Chondrocyte (in vitro differentiated cells): ENCODE data around the gene HSPH1. TPM values are rescaled to one million over a fixed set of nuclear protein-coding genes. Genes with fewer than 3 reads are reported as not detected.

ENCODE experiments used
- DNase-seq: peaks from one replicate; pipeline ENCODE4 v3.0.0; 2021; ENCODE audit warnings: mixed read lengths, low spot score
- H3K27ac Mint-ChIP-seq: one replicate; pipeline ENCODE4 v1.8.0; 2021; ENCODE audit warnings: mild to moderate bottlenecking, moderate library complexity, mixed read lengths; ENCODE audit not compliant: unreplicated experiment
- H3K27me3 Mint-ChIP-seq: 2 replicates; pipeline ENCODE4 v1.8.0; 2021; ENCODE audit warnings: low read depth, mixed read lengths
- H3K36me3 Mint-ChIP-seq: 2 replicates; pipeline ENCODE4 v1.8.0; 2021; ENCODE audit warnings: low read depth, mixed read lengths
- H3K4me1 Mint-ChIP-seq: 2 replicates; pipeline ENCODE4 v1.8.0; 2021; ENCODE audit warnings: low read depth, mild to moderate bottlenecking, mixed read lengths
- H3K4me3 Mint-ChIP-seq: one replicate; pipeline ENCODE4 v1.8.0; 2021; ENCODE audit warnings: mild to moderate bottlenecking, moderate library complexity, mixed read lengths; ENCODE audit not compliant: unreplicated experiment
- H3K9me3 Mint-ChIP-seq: 2 replicates; pipeline ENCODE4 v1.8.0; 2021; ENCODE audit warnings: low read depth, mixed read lengths
- total RNA-seq: library from RNA; stranded (reverse); gene quantifications from 3 replicates; pipeline ENCODE4 v1.2.1, GENCODE V29; 2021
- TF ChIP-seq, protein P1 (sequence below): fragments of 200-600 bp; sonication (generic); IDR thresholded peaks from 2 replicates; pipeline ENCODE4 v1.5.0; 2021; ENCODE audit warnings: antibody characterized with exemption, mild to moderate bottlenecking, moderate library complexity

Gene HSPH1
- total RNA-seq, 1 donor from 2014 or later, result 67.5 TPM

- Mint-ChIP-seq H3K4me3 (no peak overlapping the region), H3K36me3 (peaks cover 5% of the 10 kb centered on the region), H3K9me3 (peaks cover 6% of the 10 kb centered on the region), H3K4me1 (no peaks in the 10 kb centered on the region), H3K27ac (no peak overlapping the region), H3K27me3 (peaks cover 7% of the 10 kb centered on the region)
- DNase-seq, result no peak
- TF ChIP-seq, protein P1, sequence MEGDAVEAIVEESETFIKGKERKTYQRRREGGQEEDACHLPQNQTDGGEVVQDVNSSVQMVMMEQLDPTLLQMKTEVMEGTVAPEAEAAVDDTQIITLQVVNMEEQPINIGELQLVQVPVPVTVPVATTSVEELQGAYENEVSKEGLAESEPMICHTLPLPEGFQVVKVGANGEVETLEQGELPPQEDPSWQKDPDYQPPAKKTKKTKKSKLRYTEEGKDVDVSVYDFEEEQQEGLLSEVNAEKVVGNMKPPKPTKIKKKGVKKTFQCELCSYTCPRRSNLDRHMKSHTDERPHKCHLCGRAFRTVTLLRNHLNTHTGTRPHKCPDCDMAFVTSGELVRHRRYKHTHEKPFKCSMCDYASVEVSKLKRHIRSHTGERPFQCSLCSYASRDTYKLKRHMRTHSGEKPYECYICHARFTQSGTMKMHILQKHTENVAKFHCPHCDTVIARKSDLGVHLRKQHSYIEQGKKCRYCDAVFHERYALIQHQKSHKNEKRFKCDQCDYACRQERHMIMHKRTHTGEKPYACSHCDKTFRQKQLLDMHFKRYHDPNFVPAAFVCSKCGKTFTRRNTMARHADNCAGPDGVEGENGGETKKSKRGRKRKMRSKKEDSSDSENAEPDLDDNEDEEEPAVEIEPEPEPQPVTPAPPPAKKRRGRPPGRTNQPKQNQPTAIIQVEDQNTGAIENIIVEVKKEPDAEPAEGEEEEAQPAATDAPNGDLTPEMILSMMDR, result no peak
Observed at GRCh38 chr13:31191748-31192147, 30.0 kb upstream of the HSPH1 start.

GRCh38 chr13:31184981-31185645 lies 23.4 kb upstream of the HSPH1 start:
- H3K27ac Mint-ChIP-seq, result no peak overlapping the region
- no peak overlapping the region for H3K4me3 Mint-ChIP-seq
- peaks cover 3% of the 10 kb centered on the region for H3K27me3 Mint-ChIP-seq

DNA sequence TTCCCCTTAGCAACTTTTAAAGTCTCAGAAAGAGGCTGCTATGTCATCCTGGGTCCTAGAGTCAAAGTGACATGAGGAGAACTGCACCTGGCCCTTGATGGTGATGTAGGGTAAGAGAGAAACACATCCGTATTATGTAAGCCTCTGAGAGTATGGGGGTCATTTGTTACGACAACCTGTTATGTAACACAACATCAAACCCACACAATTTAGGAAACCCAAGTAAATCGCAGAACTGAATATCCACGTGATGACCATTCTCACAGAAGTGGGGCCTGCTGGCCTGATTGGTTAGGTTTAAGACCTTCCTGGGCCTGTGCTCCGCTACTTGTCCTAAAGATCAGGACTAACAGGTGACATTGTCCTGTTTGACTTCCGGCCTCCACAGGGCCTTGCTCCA lies 22.7 kb upstream of the HSPH1 start:
- Mint-ChIP-seq H3K4me3 (no peak overlapping the region), H3K36me3 (peaks cover 3% of the 10 kb centered on the region), H3K27me3 (no peaks in the 10 kb centered on the region), H3K27ac (no peak overlapping the region), H3K9me3 (peaks cover 6% of the 10 kb centered on the region), H3K4me1 (no peaks in the 10 kb centered on the region)
- TF ChIP-seq, protein P1, result no peak
- no peak for DNase-seq

More at GRCh38 chr13:31184981-31185645, 23.4 kb upstream of the HSPH1 start:
- DNase-seq, result no peak
- Mint-ChIP-seq H3K36me3 (peaks cover 3% of the 10 kb centered on the region), H3K4me1 (no peaks in the 10 kb centered on the region), H3K9me3 (peaks cover 6% of the 10 kb centered on the region)
- TF ChIP-seq, protein P1, result no peak

DNA sequence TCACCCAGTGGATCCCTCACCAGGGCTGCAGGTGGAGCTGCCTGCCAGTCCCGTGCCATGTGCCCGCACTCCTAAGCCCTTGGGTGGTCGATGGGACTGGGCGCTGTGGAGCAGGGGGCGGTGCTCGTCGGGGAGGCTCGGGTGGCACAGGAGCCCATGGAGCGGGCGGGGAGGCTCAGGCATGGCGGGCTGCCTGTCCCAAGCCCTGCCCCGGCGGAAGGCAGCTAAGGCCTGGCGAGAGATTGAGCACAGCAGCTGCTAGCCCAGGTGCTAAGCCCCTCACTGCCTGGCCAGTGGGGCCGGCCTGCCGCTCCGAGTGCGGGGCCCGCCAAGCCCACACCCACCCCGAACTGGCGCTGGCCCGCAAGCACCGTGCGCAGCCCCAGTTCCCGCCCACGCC lies 21.3 kb upstream of the HSPH1 start:
- DNase-seq, result no peak
- Mint-ChIP-seq H3K4me1 (no peaks in the 10 kb centered on the region), H3K4me3 (no peak overlapping the region), H3K27me3 (no peaks in the 10 kb centered on the region), H3K36me3 (peaks cover 1% of the 10 kb centered on the region), H3K9me3 (peaks cover 2% of the 10 kb centered on the region), H3K27ac (no peak overlapping the region)
- TF ChIP-seq, protein P1, result no peak

- TF ChIP-seq, protein P1, result no peak
Observed at GRCh38 chr13:31179754-31180153, 18.1 kb upstream of the HSPH1 start.

More at GRCh38 chr13:31179754-31180153, 18.1 kb upstream of the HSPH1 start:
- Mint-ChIP-seq H3K27me3 (no peaks in the 10 kb centered on the region), H3K4me1 (no peaks in the 10 kb centered on the region), H3K27ac (no peak overlapping the region), H3K4me3 (no peak overlapping the region), H3K36me3 (no peaks in the 10 kb centered on the region), H3K9me3 (no peaks in the 10 kb centered on the region)
- DNase-seq, result no peak
